CD14-positive monocyte (primary cell): ENCODE results near the gene ITGB3BP. TPM values are rescaled to one million over a fixed set of nuclear protein-coding genes. Genes with fewer than 3 reads are reported as not detected.

Experiments used
- DNase-seq, 3 donors: peaks; one replicate each; pipeline ENCODE4 v3.0.0-alpha.2; 2011 to 2022
- H2AFZ ChIP-seq: 2 replicates; pipeline ENCODE4 v1.6.0; 2012; ENCODE audit warnings: mild to moderate bottlenecking, low read depth, low read length, inconsistent platforms; ENCODE audit not compliant: insufficient read depth, poor library complexity, severe bottlenecking
- H3K27ac ChIP-seq, 2 donors: 1 replicate in 1 of 2; 2 replicates in 1 of 2; pipeline ENCODE4 v1.5.1; 2012 to 2013; ENCODE audit warnings: low read length in 2 of 2, control low read depth in 1 of 2, inconsistent platforms in 1 of 2, low read depth in 1 of 2, mild to moderate bottlenecking in 1 of 2
- H3K27me3 ChIP-seq, 2 donors: one replicate each; pipeline versions ENCODE4 v1.6.0 to v1.6.1; 2011 to 2013; ENCODE audit warnings: low read length in 2 of 2; ENCODE audit not compliant: control insufficient read depth in 2 of 2, insufficient read depth in 2 of 2
- H3K36me3 ChIP-seq, 2 donors: replicated peaks in 1 of 2; 1 replicate in 1 of 2; 2 replicates in 1 of 2; pipeline versions ENCODE4 v1.5.1 to v1.6.1; 2012 to 2013; ENCODE audit warnings: low read length in 2 of 2, control low read depth in 1 of 2, inconsistent platforms in 1 of 2, mild to moderate bottlenecking in 1 of 2; ENCODE audit not compliant: insufficient read depth in 2 of 2, control insufficient read depth in 1 of 2
- H3K4me1 ChIP-seq, 2 donors: 1 replicate in 1 of 2; 2 replicates in 1 of 2; pipeline versions ENCODE4 v1.5.1 to v1.6.1; 2012 to 2013; ENCODE audit warnings: low read length in 2 of 2, control low read depth in 1 of 2, inconsistent platforms in 1 of 2, mild to moderate bottlenecking in 1 of 2, moderate library complexity in 1 of 2; ENCODE audit not compliant: insufficient read depth in 2 of 2, control insufficient read depth in 1 of 2
- H3K4me2 ChIP-seq: replicated peaks from 2 replicates; pipeline ENCODE3; 2012; ENCODE audit warnings: low read length, moderate library complexity, mild to moderate bottlenecking; ENCODE audit not compliant: poor library complexity, severe bottlenecking; ENCODE audit errors: extremely low read depth
- H3K4me3 ChIP-seq, 3 experiments: fragments of 200-600 bp in 1 of 3; sonication (generic) in 1 of 3; replicated peaks in 1 of 3; 1 replicate in 2 of 3; 2 replicates in 1 of 3; pipeline ENCODE4 v1.5.1; 2011 to 2013; ENCODE audit warnings: low read length in 3 of 3, mild to moderate bottlenecking in 3 of 3, control low read depth in 2 of 3, low read depth in 2 of 3, inconsistent platforms in 1 of 3, moderate library complexity in 1 of 3
- H3K79me2 ChIP-seq: 2 replicates; pipeline ENCODE4 v1.6.0; 2012; ENCODE audit warnings: mild to moderate bottlenecking, control low read depth, inconsistent platforms, low read length, moderate library complexity; ENCODE audit not compliant: insufficient read depth
- H3K9ac ChIP-seq: 2 replicates; pipeline ENCODE4 v1.6.0; 2017; ENCODE audit warnings: low read length, mild to moderate bottlenecking; ENCODE audit not compliant: insufficient read depth, poor library complexity, severe bottlenecking
- H3K9me3 ChIP-seq, 2 donors: replicated peaks in 1 of 2; 1 replicate in 1 of 2; 2 replicates in 1 of 2; pipeline versions ENCODE4 v1.5.1 to v1.6.1; 2012 to 2013; ENCODE audit warnings: low read length in 2 of 2, control low read depth in 1 of 2; ENCODE audit not compliant: control insufficient read depth in 1 of 2, insufficient read depth in 1 of 2
- H4K20me1 ChIP-seq: 2 replicates; pipeline ENCODE4 v1.6.0; 2012; ENCODE audit warnings: mild to moderate bottlenecking, low read length, control low read depth, moderate library complexity; ENCODE audit not compliant: insufficient read depth
- H3K27ac Mint-ChIP-seq, 7 donors: one replicate each; pipeline ENCODE4 v1.8.0; 2020; ENCODE audit warnings: mild to moderate bottlenecking in 7 of 7, mixed read lengths in 7 of 7, moderate library complexity in 6 of 7, inconsistent platforms in 2 of 7
- H3K27me3 Mint-ChIP-seq, 3 donors: one replicate each; pipeline ENCODE4 v1.8.0; 2021 to 2022; ENCODE audit warnings: low read depth in 3 of 3, mild to moderate bottlenecking in 3 of 3, mixed read lengths in 3 of 3, moderate library complexity in 3 of 3, inconsistent platforms in 1 of 3
- H3K36me3 Mint-ChIP-seq, 2 donors: one replicate each; pipeline ENCODE4 v1.8.0; 2020; ENCODE audit warnings: mixed read lengths in 2 of 2, inconsistent platforms in 1 of 2, mild to moderate bottlenecking in 1 of 2
- H3K4me1 Mint-ChIP-seq: one replicate; pipeline ENCODE4 v1.8.0; 2020; ENCODE audit warnings: mild to moderate bottlenecking, mixed read lengths
- H3K4me3 Mint-ChIP-seq, 2 donors: one replicate each; pipeline ENCODE4 v1.8.0; 2020; ENCODE audit warnings: mild to moderate bottlenecking in 2 of 2, mixed read lengths in 2 of 2, moderate library complexity in 1 of 2
- H3K9me3 Mint-ChIP-seq, 7 donors: one replicate each; pipeline ENCODE4 v1.8.0; 2020 to 2022; ENCODE audit warnings: mixed read lengths in 7 of 7, mild to moderate bottlenecking in 6 of 7, moderate library complexity in 6 of 7, inconsistent platforms in 2 of 7
- WGBS: methylation state at CpG from one replicate; pipeline ENCODE4 v1.1.5; 2013; ENCODE audit warnings: missing lambda C conversion rate; ENCODE audit not compliant: insufficient coverage; 5-methylcytosine and 5-hydroxymethylcytosine counted together
- intact Hi-C, 2 donors: fragments of 100-400 bp; cut with micrococcal nuclease; formaldehyde crosslinking; loops; one replicate each; pipeline versions ENCODE4 v1.15.0 to v1.15.1; 2023
- polyA plus RNA-seq, 3 donors: library from polyadenylated mRNA; depleted of rRNA in 1 of 3; unstranded in 2 of 3; stranded (reverse) in 1 of 3; fragments of 300-500 nt in 2 of 3; fragments of >200 nt in 1 of 3; fragmentation: Illumina TruSeq in 2 of 3; gene quantifications; 1 replicate in 2 of 3; 2 replicates in 1 of 3; pipeline ENCODE4 v1.2.3, GENCODE V29; 2012 to 2021
- TF ChIP-seq, protein P1 (sequence below): fragments of 200-600 bp; IDR thresholded peaks from one replicate; pipeline ENCODE4 v1.8.0; 2022; ENCODE audit warnings: antibody characterized with exemption, mild to moderate bottlenecking

ITGB3BP gene
- polyA plus RNA-seq, 3 donors = 5.2 to 7.0 (median 6.6) TPM

DNA sequence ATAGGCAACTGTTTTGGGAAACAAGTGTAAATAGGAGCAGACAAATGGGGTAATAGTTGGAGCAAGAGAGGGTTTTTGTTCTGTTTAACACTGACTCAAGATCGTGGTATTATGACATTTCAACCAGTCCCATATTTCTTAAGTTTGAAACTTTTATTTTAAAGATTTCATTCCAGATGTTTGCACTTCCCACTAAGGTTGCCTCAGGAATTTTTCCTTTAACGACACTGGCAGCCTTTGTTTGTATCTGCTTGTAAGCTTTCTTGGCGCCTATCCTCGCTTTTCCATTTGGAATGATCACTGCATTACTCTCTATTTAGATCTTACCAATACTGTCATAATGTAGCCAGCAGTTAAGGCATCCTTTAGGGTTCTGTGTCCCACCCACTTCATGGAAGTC lies 87.9 kb downstream of the ITGB3BP start:
- no peak overlapping the region for H3K27ac Mint-ChIP-seq
- 93% methylated on average over 2 of the region's 4 CpGs for WGBS
- H3K36me3 ChIP-seq = peaks cover 6 to 28% of the 10 kb centered on the region in 2 donors

DNA sequence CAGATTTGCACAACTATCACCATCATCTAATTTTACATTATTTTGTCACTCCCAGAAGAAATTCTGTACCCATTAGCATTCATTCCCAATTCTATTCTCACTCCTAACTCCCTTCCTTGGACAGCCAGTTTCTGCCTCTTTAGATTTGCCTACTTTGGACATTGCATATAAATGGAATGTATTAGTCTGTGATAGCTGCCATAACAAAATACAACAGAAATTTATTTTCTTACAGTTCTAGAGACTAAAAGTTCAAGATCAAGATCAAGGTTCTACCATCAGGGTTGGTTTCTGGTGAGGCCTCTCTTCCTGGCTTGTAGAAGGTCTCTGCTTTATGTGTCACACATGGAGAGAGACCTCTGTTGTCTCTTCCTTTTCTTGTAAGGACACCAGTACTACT lies 93.7 kb downstream of the ITGB3BP start:
- Mint-ChIP-seq H3K27ac (no peak overlapping the region), H3K4me1 (peaks cover 2% of the 10 kb centered on the region), H3K9me3 (peaks cover 0 to 6% (median 4%) of the 10 kb centered on the region in 7 donors), H3K27me3 (no peaks in the 10 kb centered on the region), H3K4me3 (no peak overlapping the region), H3K36me3 (peaks cover 14 to 25% of the 10 kb centered on the region in 2 donors)
- intact Hi-C loops = no loop called here
- Histone ChIP-seq H3K4me1 (no peaks in the 10 kb centered on the region), H3K36me3 (peaks cover 10 to 30% of the 10 kb centered on the region in 2 donors), H3K9ac (no peak overlapping the region), H3K27ac (no peak overlapping the region), H3K4me3 (no peak overlapping the region), H3K9me3 (peaks cover 0 to 3% of the 10 kb centered on the region in 2 donors), H4K20me1 (no peaks in the 10 kb centered on the region), H3K79me2 (no peaks in the 10 kb centered on the region), H2AFZ (no peak overlapping the region), H3K27me3 (no peaks in the 10 kb centered on the region), H3K4me2 (no peak overlapping the region)
- DNase-seq = no peak
- TF ChIP-seq, protein P1, sequence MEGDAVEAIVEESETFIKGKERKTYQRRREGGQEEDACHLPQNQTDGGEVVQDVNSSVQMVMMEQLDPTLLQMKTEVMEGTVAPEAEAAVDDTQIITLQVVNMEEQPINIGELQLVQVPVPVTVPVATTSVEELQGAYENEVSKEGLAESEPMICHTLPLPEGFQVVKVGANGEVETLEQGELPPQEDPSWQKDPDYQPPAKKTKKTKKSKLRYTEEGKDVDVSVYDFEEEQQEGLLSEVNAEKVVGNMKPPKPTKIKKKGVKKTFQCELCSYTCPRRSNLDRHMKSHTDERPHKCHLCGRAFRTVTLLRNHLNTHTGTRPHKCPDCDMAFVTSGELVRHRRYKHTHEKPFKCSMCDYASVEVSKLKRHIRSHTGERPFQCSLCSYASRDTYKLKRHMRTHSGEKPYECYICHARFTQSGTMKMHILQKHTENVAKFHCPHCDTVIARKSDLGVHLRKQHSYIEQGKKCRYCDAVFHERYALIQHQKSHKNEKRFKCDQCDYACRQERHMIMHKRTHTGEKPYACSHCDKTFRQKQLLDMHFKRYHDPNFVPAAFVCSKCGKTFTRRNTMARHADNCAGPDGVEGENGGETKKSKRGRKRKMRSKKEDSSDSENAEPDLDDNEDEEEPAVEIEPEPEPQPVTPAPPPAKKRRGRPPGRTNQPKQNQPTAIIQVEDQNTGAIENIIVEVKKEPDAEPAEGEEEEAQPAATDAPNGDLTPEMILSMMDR = no peak

More for the DNA sequence above, 87.9 kb downstream of the ITGB3BP start:
- no peak for DNase-seq
- H2AFZ ChIP-seq = no peak overlapping the region
- H3K27ac ChIP-seq = no peak overlapping the region
- no peaks in the 10 kb centered on the region for H3K9me3 ChIP-seq
- Mint-ChIP-seq H3K4me1 (no peaks in the 10 kb centered on the region), H3K27me3 (no peaks in the 10 kb centered on the region), H3K9me3 (peaks cover 0 to 2% (median 0%) of the 10 kb centered on the region in 7 donors), H3K36me3 (peaks cover 23 to 24% of the 10 kb centered on the region in 2 donors), H3K4me3 (no peak overlapping the region)
- intact Hi-C loops = loop anchor here (5.0 to 10.0 kb wide), 2 partner anchors 100 to 108 kb away; no protein-coding TSS in a partner anchor
- no peak overlapping the region for H3K9ac ChIP-seq
- no peaks in the 10 kb centered on the region for H3K4me1 ChIP-seq
- no peak overlapping the region for H3K4me3 ChIP-seq
- H3K27me3 ChIP-seq = no peaks in the 10 kb centered on the region
- no peaks in the 10 kb centered on the region for H4K20me1 ChIP-seq
- no peaks in the 10 kb centered on the region for H3K79me2 ChIP-seq
- TF ChIP-seq, protein P1 = no peak
- no peak overlapping the region for H3K4me2 ChIP-seq
